PFSK-1 (cell line): ENCODE results near the gene OLFM3. TPM values are rescaled to one million over a fixed set of nuclear protein-coding genes. Genes with fewer than 3 reads are reported as not detected.
A peak's percentile ranks its signal among the peaks of the same experiment; 100 is the strongest.

Source experiments
- FOXP2 ChIP-seq: optimal IDR thresholded peaks from 2 replicates; pipeline ENCODE3; 2011; ENCODE audit warnings: borderline replicate concordance, control low read depth, inconsistent platforms; ENCODE audit not compliant: insufficient read depth; ENCODE audit errors: extremely low read length, extremely low read depth
- POLR2AphosphoS5 ChIP-seq: IDR thresholded peaks from 2 replicates; pipeline ENCODE4 v1.6.1; 2012; ENCODE audit warnings: low read depth, mild to moderate bottlenecking, control low read depth, low read length, moderate library complexity
- SIN3A ChIP-seq: IDR thresholded peaks from 2 replicates; pipeline ENCODE4 v1.6.1; 2012; ENCODE audit warnings: mild to moderate bottlenecking, low read length, moderate library complexity, borderline replicate concordance; ENCODE audit not compliant: insufficient read depth
- TAF1 ChIP-seq: IDR thresholded peaks from 2 replicates; pipeline ENCODE4 v1.6.1; 2012; ENCODE audit warnings: low read length, control low read depth, borderline replicate concordance; ENCODE audit not compliant: insufficient read depth
- polyA plus RNA-seq: library from polyadenylated mRNA; unstranded; fragments of >200 nt; gene quantifications from one replicate; pipeline ENCODE4 v1.2.1, GENCODE V29; 2012; ENCODE audit warnings: low read depth, missing spikeins; ENCODE audit not compliant: insufficient read length
- TF ChIP-seq, protein P1 (sequence below), 2 experiments: IDR thresholded peaks; 2 replicates each; pipeline versions ENCODE4 v1.6.1 to v1.8.0; 2011 to 2012; ENCODE audit warnings: low read depth in 2 of 2, low read length in 2 of 2, control low read depth in 1 of 2, inconsistent platforms in 1 of 2, mild to moderate bottlenecking in 1 of 2, moderate library complexity in 1 of 2; ENCODE audit not compliant: insufficient read depth in 1 of 2

Gene OLFM3
- polyA plus RNA-seq: not detected

DNA sequence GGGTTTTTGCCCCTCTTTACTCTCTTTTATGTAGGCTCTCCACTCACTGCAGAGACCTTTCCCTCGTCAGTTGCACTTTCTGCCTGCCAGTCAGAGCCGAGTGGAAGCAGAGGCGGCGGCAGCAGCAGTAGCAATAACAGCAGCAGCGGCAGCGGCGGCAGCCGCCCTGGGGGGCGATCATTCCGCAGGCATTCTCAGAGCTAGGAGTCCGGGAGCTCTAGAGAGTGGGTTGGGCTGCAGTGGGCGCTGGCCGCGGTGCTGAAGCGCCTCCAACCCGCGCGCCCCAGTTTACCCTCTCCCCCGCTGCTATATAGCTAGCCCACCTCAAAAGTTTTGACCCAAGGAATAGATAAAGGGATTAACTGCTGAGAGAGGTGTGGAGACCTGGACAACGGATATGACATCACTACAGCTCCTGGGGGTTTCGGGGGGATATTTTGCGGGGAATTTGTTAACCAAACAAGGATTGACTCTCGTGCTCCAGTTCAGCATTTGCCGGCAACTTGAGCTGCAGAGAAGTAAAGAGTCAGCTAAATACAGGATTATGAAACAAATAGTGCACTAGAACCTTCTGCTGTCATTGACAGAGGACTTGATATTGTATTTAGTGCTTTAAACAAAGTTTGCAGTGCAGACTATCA, at the start of gene OLFM3:
Gene OLFM3, minus strand, starts transcription at position 102 of the 641 bp plus-strand sequence.
- TF ChIP-seq FOXP2 (no peak), SIN3A (peak; percentile 72; the same call in 1 of the 2 replicates), POLR2AphosphoS5 (no peak), TAF1 (no peak)
- TF ChIP-seq, protein P1, sequence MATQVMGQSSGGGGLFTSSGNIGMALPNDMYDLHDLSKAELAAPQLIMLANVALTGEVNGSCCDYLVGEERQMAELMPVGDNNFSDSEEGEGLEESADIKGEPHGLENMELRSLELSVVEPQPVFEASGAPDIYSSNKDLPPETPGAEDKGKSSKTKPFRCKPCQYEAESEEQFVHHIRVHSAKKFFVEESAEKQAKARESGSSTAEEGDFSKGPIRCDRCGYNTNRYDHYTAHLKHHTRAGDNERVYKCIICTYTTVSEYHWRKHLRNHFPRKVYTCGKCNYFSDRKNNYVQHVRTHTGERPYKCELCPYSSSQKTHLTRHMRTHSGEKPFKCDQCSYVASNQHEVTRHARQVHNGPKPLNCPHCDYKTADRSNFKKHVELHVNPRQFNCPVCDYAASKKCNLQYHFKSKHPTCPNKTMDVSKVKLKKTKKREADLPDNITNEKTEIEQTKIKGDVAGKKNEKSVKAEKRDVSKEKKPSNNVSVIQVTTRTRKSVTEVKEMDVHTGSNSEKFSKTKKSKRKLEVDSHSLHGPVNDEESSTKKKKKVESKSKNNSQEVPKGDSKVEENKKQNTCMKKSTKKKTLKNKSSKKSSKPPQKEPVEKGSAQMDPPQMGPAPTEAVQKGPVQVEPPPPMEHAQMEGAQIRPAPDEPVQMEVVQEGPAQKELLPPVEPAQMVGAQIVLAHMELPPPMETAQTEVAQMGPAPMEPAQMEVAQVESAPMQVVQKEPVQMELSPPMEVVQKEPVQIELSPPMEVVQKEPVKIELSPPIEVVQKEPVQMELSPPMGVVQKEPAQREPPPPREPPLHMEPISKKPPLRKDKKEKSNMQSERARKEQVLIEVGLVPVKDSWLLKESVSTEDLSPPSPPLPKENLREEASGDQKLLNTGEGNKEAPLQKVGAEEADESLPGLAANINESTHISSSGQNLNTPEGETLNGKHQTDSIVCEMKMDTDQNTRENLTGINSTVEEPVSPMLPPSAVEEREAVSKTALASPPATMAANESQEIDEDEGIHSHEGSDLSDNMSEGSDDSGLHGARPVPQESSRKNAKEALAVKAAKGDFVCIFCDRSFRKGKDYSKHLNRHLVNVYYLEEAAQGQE (IDR thresholded peaks at IDR 0.05; ENCODE audit: insufficient read depth in 1 of 2, low read depth in 2 of 2, low read length in 2 of 2): peak; percentile 94 to 96

- TF ChIP-seq, protein P1 (IDR thresholded peaks at IDR 0.05; ENCODE audit: insufficient read depth in 1 of 2, low read depth in 2 of 2, low read length in 2 of 2): no peak
- TF ChIP-seq TAF1 (no peak), FOXP2 (no peak), SIN3A (no peak), POLR2AphosphoS5 (no peak)
These were observed 49.0 kb upstream of the OLFM3 start for GRCh38 chr1:102045752-102046151.

GRCh38 chr1:102032534-102032933, 35.8 kb upstream of the OLFM3 start:
- TF ChIP-seq POLR2AphosphoS5 (no peak), FOXP2 (no peak), SIN3A (no peak), TAF1 (no peak)
- TF ChIP-seq, protein P1 (IDR thresholded peaks at IDR 0.05; ENCODE audit: insufficient read depth in 1 of 2, low read depth in 2 of 2, low read length in 2 of 2): no peak

- TF ChIP-seq TAF1: no peak
- TF ChIP-seq POLR2AphosphoS5: no peak
- no peak for TF ChIP-seq FOXP2
- TF ChIP-seq SIN3A: no peak
- TF ChIP-seq, protein P1 (IDR thresholded peaks at IDR 0.05; ENCODE audit: insufficient read depth in 1 of 2, low read depth in 2 of 2, low read length in 2 of 2): no peak
These were observed 22.8 kb upstream of the OLFM3 start for GRCh38 chr1:102019530-102019929.

- TF ChIP-seq TAF1: no peak
- no peak for TF ChIP-seq FOXP2
These were observed 19.0 kb upstream of the OLFM3 start for GRCh38 chr1:102015728-102016127.
